GM18861 (cell line): ENCODE measurements around the gene RCSD1.

ENCODE experiments used
- ATAC-seq: cut with Tn5 transposase; IDR thresholded peaks from one replicate; pipeline ENCODE4 v1.9.1; 2021; ENCODE audit not compliant: unreplicated experiment

RCSD1 gene

GRCh38 chr1:167663002-167663772 lies 33.2 kb downstream of the RCSD1 start:
- ATAC-seq, result peak; percentile 57

GRCh38 chr1:167665469-167665868 lies 35.4 kb downstream of the RCSD1 start:
- ATAC-seq, result no peak

GRCh38 chr1:167666416-167666815 lies 36.4 kb downstream of the RCSD1 start:
- no peak for ATAC-seq

- ATAC-seq, result no peak
Observed at GRCh38 chr1:167667536-167667935, 37.5 kb downstream of the RCSD1 start.

GRCh38 chr1:167668108-167668507 lies 38.1 kb downstream of the RCSD1 start:
- ATAC-seq, result peak; percentile 75

- ATAC-seq, result peak; percentile 61
Observed at GRCh38 chr1:167669209-167670124, 39.4 kb downstream of the RCSD1 start.

- ATAC-seq, result no peak
Observed at GRCh38 chr1:167670563-167670962, 40.5 kb downstream of the RCSD1 start.

GRCh38 chr1:167671727-167672511 lies 41.9 kb downstream of the RCSD1 start:
- no peak for ATAC-seq

- ATAC-seq, result no peak
Observed at GRCh38 chr1:167672831-167673230, 42.8 kb downstream of the RCSD1 start.

- no peak for ATAC-seq
Observed at GRCh38 chr1:167673265-167673664, 43.2 kb downstream of the RCSD1 start.

- ATAC-seq, result no peak
Observed at GRCh38 chr1:167674156-167674555, 44.1 kb downstream of the RCSD1 start.

GRCh38 chr1:167675440-167675839 lies 45.4 kb downstream of the RCSD1 start:
- no peak for ATAC-seq

GRCh38 chr1:167676205-167676915 lies 46.3 kb downstream of the RCSD1 start:
- ATAC-seq, result peak; percentile 41

GRCh38 chr1:167676916-167677848 lies 47.1 kb downstream of the RCSD1 start:
- peak; percentile 34 for ATAC-seq

- ATAC-seq, result no peak
Observed at GRCh38 chr1:167678422-167678821, 48.4 kb downstream of the RCSD1 start.

GRCh38 chr1:167678838-167679237 lies 48.8 kb downstream of the RCSD1 start:
- no peak for ATAC-seq

- ATAC-seq, result no peak
Observed at GRCh38 chr1:167679714-167680113, 49.7 kb downstream of the RCSD1 start.

GRCh38 chr1:167681024-167681423 lies 51.0 kb downstream of the RCSD1 start:
- ATAC-seq, result no peak

- no peak for ATAC-seq
Observed at GRCh38 chr1:167681451-167682098, 51.5 kb downstream of the RCSD1 start.
